Karpas-422 (cell line): ENCODE measurements around the gene HOXB9. TPM values are rescaled to one million over a fixed set of nuclear protein-coding genes. Genes with fewer than 3 reads are reported as not detected.

Experiments used
- DNase-seq: peaks from one replicate; pipeline ENCODE4 v3.0.0-alpha.2; 2015
- H2AFZ ChIP-seq: fragments of 200-600 bp; sonication (generic); 2 replicates; pipeline ENCODE4 v1.6.1; 2014; ENCODE audit warnings: antibody characterized with exemption, low read length, mixed read lengths
- H3K27ac ChIP-seq: fragments of 200-600 bp; sonication (generic); 2 replicates; pipeline ENCODE4 v1.5.1; 2014; ENCODE audit warnings: mild to moderate bottlenecking, low read length, moderate library complexity
- H3K27me3 ChIP-seq: fragments of 200-600 bp; sonication (generic); 2 replicates; pipeline ENCODE4 v1.6.1; 2014; ENCODE audit warnings: low read length, mixed read lengths
- H3K36me3 ChIP-seq: fragments of 200-600 bp; sonication (generic); 2 replicates; pipeline ENCODE4 v1.6.1; 2014; ENCODE audit warnings: low read length, mixed read lengths; ENCODE audit not compliant: insufficient read depth
- H3K4me1 ChIP-seq: fragments of 200-600 bp; sonication (generic); 2 replicates; pipeline ENCODE4 v1.6.1; 2014; ENCODE audit warnings: mild to moderate bottlenecking, low read length, mixed read lengths
- H3K4me2 ChIP-seq: fragments of 200-600 bp; sonication (generic); 2 replicates; pipeline ENCODE4 v1.6.1; 2014; ENCODE audit warnings: low read length, low read depth, mild to moderate bottlenecking; ENCODE audit not compliant: poor library complexity, severe bottlenecking
- H3K4me3 ChIP-seq: fragments of 200-600 bp; sonication (generic); 2 replicates; pipeline ENCODE4 v1.5.1; 2014; ENCODE audit warnings: mild to moderate bottlenecking, antibody characterized with exemption, low read length, mixed read lengths
- H3K79me2 ChIP-seq: fragments of 200-600 bp; sonication (generic); 2 replicates; pipeline ENCODE4 v1.6.1; 2014; ENCODE audit warnings: mild to moderate bottlenecking, low read length, mixed read lengths
- H3K9ac ChIP-seq: fragments of 200-600 bp; sonication (generic); 2 replicates; pipeline ENCODE4 v1.6.0; 2014; ENCODE audit warnings: low read length
- H3K9me2 ChIP-seq: fragments of 200-600 bp; sonication (generic), shearing (Covaris generic); replicated peaks from 2 replicates; pipeline ENCODE4 v1.6.0; 2014; ENCODE audit warnings: mild to moderate bottlenecking, low read length, moderate library complexity; ENCODE audit not compliant: insufficient read depth
- H3K9me3 ChIP-seq: fragments of 300-700, 200-600 bp; sonication (generic); 2 replicates; pipeline ENCODE4 v1.6.1; 2014; ENCODE audit warnings: low read length, mixed read lengths
- H4K20me1 ChIP-seq: fragments of 200-600 bp; sonication (generic); 2 replicates; pipeline ENCODE4 v1.6.1; 2014; ENCODE audit warnings: mild to moderate bottlenecking, antibody characterized with exemption, low read length, low read depth; ENCODE audit not compliant: insufficient read depth
- total RNA-seq: library from RNA; depleted of rRNA; stranded (reverse); fragments of >200 nt; shearing (Covaris generic); gene quantifications from 2 replicates; pipeline ENCODE4 v1.2.3, GENCODE V29; 2014; ENCODE audit warnings: low replicate concordance; rRNA removed

The HOXB9 gene
- total RNA-seq: 0.82 and 3.1 TPM in 2 replicates

DNA sequence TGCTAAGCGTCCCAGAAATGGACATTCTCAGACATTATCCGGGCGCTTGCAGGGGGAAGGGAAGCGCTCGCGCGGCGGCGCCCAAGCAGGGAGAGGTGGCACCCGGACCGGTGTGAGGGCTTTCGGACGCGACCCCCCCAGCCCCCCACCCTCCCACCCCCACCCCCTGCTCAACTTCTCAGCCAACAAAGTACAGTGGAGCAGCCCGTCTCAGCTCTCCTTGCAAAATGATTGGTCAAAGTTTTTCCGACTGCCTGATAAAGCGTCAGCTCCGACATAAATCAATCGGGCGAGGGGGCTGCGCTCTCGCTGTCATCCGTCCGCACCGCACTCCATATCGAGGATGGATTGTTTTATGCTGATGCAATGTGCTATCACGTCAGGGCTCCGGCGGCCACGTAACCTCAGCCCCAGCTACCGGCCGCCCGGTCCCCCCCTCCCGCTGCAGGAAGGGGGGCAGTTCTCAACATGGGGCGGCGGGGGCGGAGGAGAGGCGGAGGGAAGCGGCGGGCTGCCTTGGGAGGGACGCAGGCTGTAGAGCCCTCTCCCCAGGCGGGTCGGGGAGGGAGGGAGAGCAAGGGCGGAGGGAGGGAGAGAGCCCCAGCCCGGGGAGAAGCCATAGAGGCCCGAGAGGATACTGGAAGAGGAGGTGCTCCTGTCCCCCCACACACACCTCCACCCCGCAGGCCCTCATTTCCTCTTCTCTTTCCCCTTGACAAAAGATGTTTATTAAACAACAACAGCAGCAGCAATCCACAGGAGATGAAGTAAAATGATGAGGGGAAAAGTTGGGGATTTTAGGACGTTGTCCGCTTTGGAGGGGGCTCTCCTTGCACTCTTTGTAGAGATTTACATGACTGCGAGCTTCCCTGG is at the start of gene HOXB9:
HOXB9 (minus strand) TSS at position 114 of the 873 bp plus-strand sequence; CDS start at position 25, 89 bp downstream.
- Histone ChIP-seq H4K20me1 (no peaks in the 10 kb centered on the region), H2AFZ (peak within 1 kb of the TSS; percentile 78; the same call in 1 of the 2 replicates), H3K4me2 (peak within 1 kb of the TSS; percentile 60), H3K4me3 (peak within 1 kb of the TSS; percentile 59; the same call in 1 of the 2 replicates), H3K9ac (peak within 1 kb of the TSS; percentile 47), H3K36me3 (no peaks in the 10 kb centered on the region), H3K27me3 (no peaks in the 10 kb centered on the region), H3K9me3 (no peaks in the 10 kb centered on the region), H3K27ac (no peak within 1 kb of the TSS), H3K4me1 (peaks cover 11% of the 10 kb centered on the region), H3K9me2 (no peaks in the 10 kb centered on the region), H3K79me2 (no peaks in the 10 kb centered on the region)
- DNase-seq: peak; percentile 47

GRCh38 chr17:48672340-48672739 is 46.2 kb upstream of the HOXB9 start:
- Histone ChIP-seq H3K4me1 (peaks cover 4% of the 10 kb centered on the region; the same call in 1 of the 2 replicates), H3K9ac (no peak overlapping the region), H3K9me2 (no peaks in the 10 kb centered on the region), H3K79me2 (no peaks in the 10 kb centered on the region), H3K27me3 (no peaks in the 10 kb centered on the region), H3K27ac (no peak overlapping the region), H3K4me3 (no peak overlapping the region), H2AFZ (peak overlapping the region; percentile 79), H4K20me1 (no peaks in the 10 kb centered on the region), H3K4me2 (no peak overlapping the region), H3K9me3 (no peaks in the 10 kb centered on the region), H3K36me3 (no peaks in the 10 kb centered on the region)
- no peak for DNase-seq

DNA sequence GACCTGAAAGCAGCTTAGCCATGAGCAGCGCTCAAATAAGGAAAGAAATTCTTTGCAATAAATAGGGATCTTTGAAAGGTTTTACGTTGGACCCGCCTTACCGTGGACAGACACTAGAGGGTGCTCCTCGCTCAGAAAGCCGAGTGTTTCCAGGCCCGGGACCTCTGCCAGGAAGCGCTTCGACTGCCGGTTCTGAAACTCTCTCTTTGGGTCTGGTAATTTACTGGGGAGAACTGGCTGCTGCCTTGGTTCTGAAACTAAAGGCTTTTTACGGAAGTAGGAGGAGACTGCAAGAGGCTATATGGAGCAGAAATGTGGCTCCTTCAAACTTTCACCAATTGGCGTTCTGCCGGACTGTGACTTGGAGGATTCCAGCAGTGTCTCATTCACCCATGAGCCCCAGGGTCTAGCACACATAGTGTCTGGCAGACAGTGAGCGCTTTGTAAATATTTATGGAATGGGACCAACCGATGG is 45.6 kb upstream of the HOXB9 start:
- Histone ChIP-seq H3K4me3 (peak overlapping the region; percentile 39; the same call in 1 of the 2 replicates), H3K79me2 (no peaks in the 10 kb centered on the region), H3K27ac (no peak overlapping the region), H3K9ac (peak overlapping the region; percentile 46), H3K9me3 (no peaks in the 10 kb centered on the region), H3K4me1 (peaks cover 4% of the 10 kb centered on the region; the same call in 1 of the 2 replicates), H2AFZ (peak overlapping the region; percentile 79), H3K4me2 (peak overlapping the region; percentile 52), H4K20me1 (no peaks in the 10 kb centered on the region), H3K9me2 (no peaks in the 10 kb centered on the region), H3K27me3 (no peaks in the 10 kb centered on the region), H3K36me3 (no peaks in the 10 kb centered on the region)
- DNase-seq: peak; percentile 86

DNA sequence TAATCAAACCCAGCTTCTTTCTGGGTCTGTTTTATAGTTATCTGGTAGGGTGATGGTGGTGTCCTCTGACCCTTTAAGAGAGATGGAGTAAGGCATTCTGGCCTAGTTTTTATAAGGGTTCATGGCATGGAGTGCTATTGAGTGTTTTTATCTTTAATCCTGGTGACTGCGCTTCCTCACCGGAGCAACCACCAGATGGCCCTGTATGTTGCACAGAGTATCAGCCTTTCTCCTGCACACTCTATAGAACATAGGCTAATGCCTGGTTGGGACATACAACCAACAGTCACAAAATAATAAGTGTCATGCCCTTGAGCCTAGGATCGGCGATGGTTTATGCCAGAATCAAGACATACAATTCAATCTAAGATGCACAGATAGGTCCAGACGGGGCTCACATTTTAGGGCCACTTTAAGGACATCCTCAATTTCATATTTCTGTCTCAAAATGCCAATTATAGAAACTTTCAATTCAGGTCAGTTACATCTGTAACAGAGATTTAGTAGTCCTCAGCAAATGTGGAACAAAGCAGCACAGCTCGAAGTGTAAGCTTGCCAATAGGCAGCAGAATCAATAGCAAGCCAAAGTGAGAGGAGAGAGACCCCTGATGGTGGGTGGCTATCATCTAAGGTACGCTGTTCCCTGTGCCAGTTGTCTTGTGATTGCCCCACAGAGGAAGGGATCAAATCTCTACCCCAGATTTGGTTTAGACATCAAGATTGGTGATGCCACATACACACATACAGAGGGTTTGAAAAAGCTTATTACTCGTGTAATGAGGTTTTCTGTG is 37.2 kb upstream of the HOXB9 start:
- Histone ChIP-seq H3K79me2 (no peaks in the 10 kb centered on the region), H3K27me3 (no peaks in the 10 kb centered on the region), H3K9ac (no peak overlapping the region), H3K27ac (no peak overlapping the region), H3K36me3 (no peaks in the 10 kb centered on the region), H4K20me1 (no peaks in the 10 kb centered on the region), H3K9me2 (no peaks in the 10 kb centered on the region), H3K4me1 (no peaks in the 10 kb centered on the region), H3K4me2 (no peak overlapping the region), H2AFZ (no peak overlapping the region), H3K9me3 (no peaks in the 10 kb centered on the region), H3K4me3 (no peak overlapping the region)
- DNase-seq: no peak

DNA sequence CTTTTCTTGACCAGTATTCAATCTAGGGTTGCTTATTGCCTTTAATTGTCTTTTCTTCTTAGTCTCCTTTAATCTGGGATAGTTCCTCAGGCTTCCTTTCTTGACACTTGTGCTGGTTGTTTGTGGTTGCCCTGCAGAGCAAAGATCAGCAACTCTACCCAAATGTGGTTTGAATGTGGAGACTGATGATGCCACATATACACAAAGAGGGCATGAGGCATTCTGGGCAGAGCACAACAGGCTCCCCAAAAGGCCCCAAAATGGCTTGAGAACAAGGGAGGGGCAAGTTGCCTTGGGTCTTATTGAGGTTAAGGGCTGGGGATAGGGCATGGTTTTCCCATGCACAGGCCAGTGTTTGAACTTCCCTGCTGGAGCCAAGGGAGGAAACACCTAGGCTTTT is 29.8 kb upstream of the HOXB9 start:
- H4K20me1 ChIP-seq: no peaks in the 10 kb centered on the region
- no peaks in the 10 kb centered on the region for H3K9me3 ChIP-seq
- H3K27ac ChIP-seq: no peak overlapping the region
- H3K36me3 ChIP-seq: no peaks in the 10 kb centered on the region
- no peak overlapping the region for H3K9ac ChIP-seq
- no peaks in the 10 kb centered on the region for H3K4me1 ChIP-seq
- H3K27me3 ChIP-seq: no peaks in the 10 kb centered on the region
- no peaks in the 10 kb centered on the region for H3K79me2 ChIP-seq
- no peak overlapping the region for H3K4me2 ChIP-seq
- H3K4me3 ChIP-seq: no peak overlapping the region
- no peak overlapping the region for H2AFZ ChIP-seq
- DNase-seq: no peak
- no peaks in the 10 kb centered on the region for H3K9me2 ChIP-seq

DNA sequence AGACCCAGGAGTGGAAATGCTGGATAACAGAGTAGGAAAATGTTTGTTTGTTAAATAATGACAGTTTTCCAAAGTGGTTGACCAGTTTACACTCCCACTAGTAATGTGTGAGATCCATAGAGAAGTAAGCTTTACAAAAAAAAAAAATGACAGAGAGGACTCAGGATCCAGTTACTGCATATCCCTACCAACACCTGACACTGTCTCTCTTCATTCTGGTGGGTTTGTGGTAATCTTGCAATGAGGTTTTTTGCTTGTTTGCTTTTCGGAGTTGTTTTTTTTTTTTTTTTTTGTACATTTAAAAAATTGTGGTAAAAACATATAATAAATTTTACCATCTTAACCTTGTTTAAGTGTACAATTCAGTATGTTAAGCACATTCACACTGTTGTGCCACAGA is 23.6 kb upstream of the HOXB9 start:
- H3K79me2 ChIP-seq: no peaks in the 10 kb centered on the region
- no peaks in the 10 kb centered on the region for H3K27me3 ChIP-seq
- H3K9ac ChIP-seq: no peak overlapping the region

GRCh38 chr17:48647963-48648245 is 21.7 kb upstream of the HOXB9 start:
- DNase-seq: no peak
- Histone ChIP-seq H2AFZ (no peak overlapping the region), H3K79me2 (no peaks in the 10 kb centered on the region), H3K27me3 (no peaks in the 10 kb centered on the region), H3K9me3 (no peaks in the 10 kb centered on the region), H3K36me3 (no peaks in the 10 kb centered on the region), H4K20me1 (no peaks in the 10 kb centered on the region), H3K9ac (no peak overlapping the region), H3K4me2 (peak overlapping the region; percentile 54), H3K4me3 (peak overlapping the region; percentile 50; the same call in 1 of the 2 replicates), H3K27ac (no peak overlapping the region), H3K9me2 (no peaks in the 10 kb centered on the region), H3K4me1 (no peaks in the 10 kb centered on the region)

More for the DNA sequence above, 23.6 kb upstream of the HOXB9 start:
- no peaks in the 10 kb centered on the region for H3K36me3 ChIP-seq
- no peak overlapping the region for H3K4me3 ChIP-seq
- H3K9me3 ChIP-seq: no peaks in the 10 kb centered on the region
- H4K20me1 ChIP-seq: no peaks in the 10 kb centered on the region
- no peaks in the 10 kb centered on the region for H3K9me2 ChIP-seq
- H3K27ac ChIP-seq: no peak overlapping the region
- no peak for DNase-seq
- H3K4me2 ChIP-seq: no peak overlapping the region
- no peaks in the 10 kb centered on the region for H3K4me1 ChIP-seq
- no peak overlapping the region for H2AFZ ChIP-seq
